HFFc6 (cell line): ENCODE measurements around the gene TOR1A. TPM values are rescaled to one million over a fixed set of nuclear protein-coding genes. Genes with fewer than 3 reads are reported as not detected.
A peak's percentile ranks its signal among the peaks of the same experiment; 100 is the strongest.

Source experiments
- DNase-seq: peaks from one replicate; pipeline ENCODE4 v3.0.0-alpha.2; 2018
- H3K27ac Mint-ChIP-seq: 2 replicates; pipeline ENCODE4 v1.8.0; 2020; ENCODE audit warnings: mild to moderate bottlenecking, mixed read lengths
- H3K27me3 Mint-ChIP-seq: 2 replicates; pipeline ENCODE4 v1.8.0; 2021; ENCODE audit warnings: mild to moderate bottlenecking, moderate library complexity, mixed read lengths; ENCODE audit not compliant: insufficient read depth
- H3K36me3 Mint-ChIP-seq: 2 replicates; pipeline ENCODE4 v1.8.0; 2021; ENCODE audit warnings: low read depth, mixed read lengths
- H3K4me1 Mint-ChIP-seq: 2 replicates; pipeline ENCODE4 v1.8.0; 2020; ENCODE audit warnings: low read depth, mixed read lengths
- H3K4me3 Mint-ChIP-seq: 2 replicates; pipeline ENCODE4 v1.8.0; 2020; ENCODE audit warnings: mild to moderate bottlenecking, moderate library complexity, mixed read lengths
- H3K9me3 Mint-ChIP-seq: 2 replicates; pipeline ENCODE4 v1.8.0; 2020; ENCODE audit warnings: mild to moderate bottlenecking, mixed read lengths
- CTCF ChIP-seq: fragments of 200-600 bp; sonication (generic); IDR thresholded peaks from 2 replicates; pipeline ENCODE4 v1.5.0; 2021; ENCODE audit warnings: antibody characterized with exemption, mild to moderate bottlenecking
- long read RNA-seq: library from polyadenylated mRNA; unstranded; transcript quantifications from one replicate; pipeline ENCODE4 v2.0.0, GENCODE V29; 2019
- total RNA-seq, 6 experiments: library from RNA; stranded (reverse); fragmentation: NEBNext Ultra II Directional; extraction: Animal tissue kit (Norgen Biotek cat#: 25700); gene quantifications; 2 replicates in 1 of 6; 3 replicates in 5 of 6; pipeline ENCODE4 v1.2.3, GENCODE V29; 2021

Gene TOR1A, protein sequence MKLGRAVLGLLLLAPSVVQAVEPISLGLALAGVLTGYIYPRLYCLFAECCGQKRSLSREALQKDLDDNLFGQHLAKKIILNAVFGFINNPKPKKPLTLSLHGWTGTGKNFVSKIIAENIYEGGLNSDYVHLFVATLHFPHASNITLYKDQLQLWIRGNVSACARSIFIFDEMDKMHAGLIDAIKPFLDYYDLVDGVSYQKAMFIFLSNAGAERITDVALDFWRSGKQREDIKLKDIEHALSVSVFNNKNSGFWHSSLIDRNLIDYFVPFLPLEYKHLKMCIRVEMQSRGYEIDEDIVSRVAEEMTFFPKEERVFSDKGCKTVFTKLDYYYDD
- 10 to 100 TPM; 59.1 to 70.5 (median 67.1) TPM for total RNA-seq
- long read RNA-seq, transcript TOR1A-201 (5 exons, 2,076 nt), result major isoform, 138 of 152 reads
- long read RNA-seq, partial matches to known transcripts, result 2 of 152 reads
- long read RNA-seq, other reads (novel, unspliced or antisense), result 9 of 152 reads

- Mint-ChIP-seq H3K9me3 (no peaks in the 10 kb centered on the region), H3K4me3 (peak within 1 kb of the TSS; percentile 92), H3K4me1 (peaks cover 10% of the 10 kb centered on the region), H3K36me3 (peaks cover 11% of the 10 kb centered on the region; the same call in 1 of the 2 replicates), H3K27me3 (no peaks in the 10 kb centered on the region; the same call in 1 of the 2 replicates), H3K27ac (peak within 1 kb of the TSS; percentile 82)
- no peak for TF ChIP-seq CTCF
- DNase-seq, result peak; percentile 94
Measured at GRCh38 chr9:129823935-129824601, at the start of gene TOR1A. TOR1A (minus strand) TSS chr9:129824136; CDS start chr9:129824085, 51 bp downstream.

DNA sequence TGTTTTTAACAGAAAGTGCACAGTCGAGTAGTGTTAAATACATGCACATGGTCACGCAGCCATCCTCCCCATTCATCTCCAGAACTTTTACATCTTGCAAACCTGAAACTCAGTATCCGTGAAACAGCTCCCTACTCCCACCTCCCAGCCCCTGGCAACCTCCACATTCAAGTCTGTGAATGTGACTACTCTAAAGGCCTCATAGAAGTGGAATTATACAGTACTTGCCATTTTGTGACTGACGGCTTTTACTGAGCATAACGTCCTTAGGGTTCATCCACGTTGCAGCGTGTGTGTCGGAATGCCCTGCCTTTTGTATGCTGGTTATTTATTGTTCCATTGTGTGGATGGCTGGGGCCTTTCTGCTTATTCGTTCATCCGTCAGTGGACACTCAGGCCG lies 47.1 kb upstream of the TOR1A start:
- Mint-ChIP-seq H3K27ac (no peak overlapping the region), H3K4me1 (no peaks in the 10 kb centered on the region), H3K4me3 (no peak overlapping the region), H3K9me3 (no peaks in the 10 kb centered on the region), H3K27me3 (no peaks in the 10 kb centered on the region; the same call in 1 of the 2 replicates), H3K36me3 (peaks cover 12% of the 10 kb centered on the region; the same call in 1 of the 2 replicates)
- TF ChIP-seq CTCF, result no peak
- DNase-seq, result no peak

DNA sequence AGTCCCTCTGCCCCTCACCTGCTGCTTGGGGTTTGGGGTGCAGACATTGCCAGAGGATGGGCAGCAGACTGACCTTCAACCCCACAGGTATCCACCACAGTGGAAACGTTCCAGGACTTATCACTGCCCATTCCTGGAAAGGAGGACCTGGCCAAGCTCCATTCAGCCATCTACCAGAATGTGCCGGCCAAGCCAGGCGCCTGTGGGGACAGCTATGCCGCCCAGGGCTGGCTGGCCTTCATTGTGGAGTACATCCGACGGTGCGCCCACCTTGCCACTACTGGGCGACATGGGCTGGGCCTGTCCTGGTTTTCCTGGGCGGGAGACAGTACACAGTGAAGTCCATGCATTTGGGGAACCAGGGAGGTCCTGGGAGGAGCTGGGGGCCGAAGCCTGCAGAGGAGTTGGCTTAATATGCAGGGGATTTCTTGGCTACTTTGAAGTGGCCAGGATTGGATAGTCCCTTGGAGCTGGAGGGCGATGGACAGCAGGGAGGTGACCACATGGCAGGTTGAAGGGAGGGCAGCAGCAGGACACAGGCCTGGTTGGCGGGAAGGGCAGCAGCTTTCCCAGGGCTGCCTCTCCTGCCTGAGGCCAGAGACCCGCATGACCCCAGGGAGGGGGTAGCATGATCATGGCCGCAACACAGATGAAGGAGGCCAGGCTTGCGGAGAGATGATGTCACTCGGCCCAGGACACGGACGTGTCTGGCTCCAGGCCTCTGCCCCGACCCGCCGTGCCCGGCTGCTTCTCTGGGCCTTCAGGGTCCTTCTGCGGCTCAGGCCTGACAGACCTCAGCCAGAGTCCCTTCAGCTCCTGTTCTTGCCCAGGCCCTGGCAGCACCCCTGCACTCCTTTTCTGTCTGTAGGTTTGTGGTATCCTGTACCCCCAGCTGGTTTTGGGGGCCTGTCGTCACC lies 45.9 kb upstream of the TOR1A start:
- Mint-ChIP-seq H3K36me3 (peaks cover 14% of the 10 kb centered on the region; the same call in 1 of the 2 replicates), H3K9me3 (no peaks in the 10 kb centered on the region), H3K27ac (no peak overlapping the region), H3K4me1 (no peaks in the 10 kb centered on the region), H3K27me3 (no peaks in the 10 kb centered on the region; the same call in 1 of the 2 replicates), H3K4me3 (no peak overlapping the region)
- no peak for DNase-seq
- TF ChIP-seq CTCF, result no peak

- no peak for TF ChIP-seq CTCF
- Mint-ChIP-seq H3K27ac (no peak overlapping the region), H3K9me3 (no peaks in the 10 kb centered on the region), H3K36me3 (peaks cover 7% of the 10 kb centered on the region; the same call in 1 of the 2 replicates), H3K4me1 (no peaks in the 10 kb centered on the region), H3K27me3 (no peaks in the 10 kb centered on the region), H3K4me3 (no peak overlapping the region)
- DNase-seq, result no peak
Measured at GRCh38 chr9:129868872-129869486, 45.0 kb upstream of the TOR1A start.
